Hepatocyte (in vitro differentiated cells): Measurements from ENCODE around the gene LAMA1.

Experiments used
- EZH2 ChIP-seq: fragments of 200-600 bp; sonication (generic); IDR thresholded peaks from 2 replicates; pipeline ENCODE4 v1.6.1; 2016; ENCODE audit warnings: antibody characterized with exemption, mild to moderate bottlenecking, borderline replicate concordance
- EZH2phosphoT487 ChIP-seq: fragments of 200-600 bp; sonication (generic); IDR thresholded peaks from one replicate; pipeline ENCODE4 v1.6.1; 2018; ENCODE audit warnings: antibody characterized with exemption, mild to moderate bottlenecking, low read depth, moderate library complexity; ENCODE audit not compliant: unreplicated experiment, severe bottlenecking
- TF ChIP-seq, protein P1 (sequence below): fragments of 200-600 bp; sonication (generic); IDR thresholded peaks from 2 replicates; pipeline ENCODE4 v1.5.1; 2016; ENCODE audit warnings: antibody characterized with exemption, mild to moderate bottlenecking; ENCODE audit not compliant: poor library complexity

DNA sequence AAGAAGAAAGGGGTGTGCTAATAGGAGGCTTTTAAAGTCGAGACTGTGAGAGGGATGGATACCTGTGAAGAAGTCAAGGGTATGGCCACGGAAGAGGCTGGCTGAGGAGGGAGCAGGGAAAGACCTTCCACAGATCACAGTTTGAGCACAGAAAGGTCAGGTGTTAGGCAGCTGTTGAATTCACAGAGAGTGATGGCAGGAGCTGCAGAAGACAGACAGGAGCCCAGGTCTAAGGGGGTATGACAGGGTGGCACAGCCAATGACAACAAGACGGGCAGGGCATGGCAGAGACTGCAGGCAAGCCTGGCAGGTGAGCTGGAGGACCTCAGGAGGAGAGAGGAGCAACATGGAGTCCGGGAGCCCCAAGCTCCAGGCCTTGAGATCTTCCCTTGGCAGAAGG lies 163.1 kb downstream of the LAMA1 start:
- TF ChIP-seq, protein P1, sequence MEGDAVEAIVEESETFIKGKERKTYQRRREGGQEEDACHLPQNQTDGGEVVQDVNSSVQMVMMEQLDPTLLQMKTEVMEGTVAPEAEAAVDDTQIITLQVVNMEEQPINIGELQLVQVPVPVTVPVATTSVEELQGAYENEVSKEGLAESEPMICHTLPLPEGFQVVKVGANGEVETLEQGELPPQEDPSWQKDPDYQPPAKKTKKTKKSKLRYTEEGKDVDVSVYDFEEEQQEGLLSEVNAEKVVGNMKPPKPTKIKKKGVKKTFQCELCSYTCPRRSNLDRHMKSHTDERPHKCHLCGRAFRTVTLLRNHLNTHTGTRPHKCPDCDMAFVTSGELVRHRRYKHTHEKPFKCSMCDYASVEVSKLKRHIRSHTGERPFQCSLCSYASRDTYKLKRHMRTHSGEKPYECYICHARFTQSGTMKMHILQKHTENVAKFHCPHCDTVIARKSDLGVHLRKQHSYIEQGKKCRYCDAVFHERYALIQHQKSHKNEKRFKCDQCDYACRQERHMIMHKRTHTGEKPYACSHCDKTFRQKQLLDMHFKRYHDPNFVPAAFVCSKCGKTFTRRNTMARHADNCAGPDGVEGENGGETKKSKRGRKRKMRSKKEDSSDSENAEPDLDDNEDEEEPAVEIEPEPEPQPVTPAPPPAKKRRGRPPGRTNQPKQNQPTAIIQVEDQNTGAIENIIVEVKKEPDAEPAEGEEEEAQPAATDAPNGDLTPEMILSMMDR = no peak
- no peak for TF ChIP-seq EZH2phosphoT487
- TF ChIP-seq EZH2 = no peak
